ENCODE results near the gene MLF1.
"Not testable (repeated sequence)": the region's sequence is repeated elsewhere in the genome, so short reads cannot be mapped to it uniquely, and the experiment has no call there.

MLF1 gene, protein sequence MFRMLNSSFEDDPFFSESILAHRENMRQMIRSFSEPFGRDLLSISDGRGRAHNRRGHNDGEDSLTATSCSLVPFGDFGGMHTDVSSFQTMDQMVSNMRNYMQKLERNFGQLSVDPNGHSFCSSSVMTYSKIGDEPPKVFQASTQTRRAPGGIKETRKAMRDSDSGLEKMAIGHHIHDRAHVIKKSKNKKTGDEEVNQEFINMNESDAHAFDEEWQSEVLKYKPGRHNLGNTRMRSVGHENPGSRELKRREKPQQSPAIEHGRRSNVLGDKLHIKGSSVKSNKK

DNA sequence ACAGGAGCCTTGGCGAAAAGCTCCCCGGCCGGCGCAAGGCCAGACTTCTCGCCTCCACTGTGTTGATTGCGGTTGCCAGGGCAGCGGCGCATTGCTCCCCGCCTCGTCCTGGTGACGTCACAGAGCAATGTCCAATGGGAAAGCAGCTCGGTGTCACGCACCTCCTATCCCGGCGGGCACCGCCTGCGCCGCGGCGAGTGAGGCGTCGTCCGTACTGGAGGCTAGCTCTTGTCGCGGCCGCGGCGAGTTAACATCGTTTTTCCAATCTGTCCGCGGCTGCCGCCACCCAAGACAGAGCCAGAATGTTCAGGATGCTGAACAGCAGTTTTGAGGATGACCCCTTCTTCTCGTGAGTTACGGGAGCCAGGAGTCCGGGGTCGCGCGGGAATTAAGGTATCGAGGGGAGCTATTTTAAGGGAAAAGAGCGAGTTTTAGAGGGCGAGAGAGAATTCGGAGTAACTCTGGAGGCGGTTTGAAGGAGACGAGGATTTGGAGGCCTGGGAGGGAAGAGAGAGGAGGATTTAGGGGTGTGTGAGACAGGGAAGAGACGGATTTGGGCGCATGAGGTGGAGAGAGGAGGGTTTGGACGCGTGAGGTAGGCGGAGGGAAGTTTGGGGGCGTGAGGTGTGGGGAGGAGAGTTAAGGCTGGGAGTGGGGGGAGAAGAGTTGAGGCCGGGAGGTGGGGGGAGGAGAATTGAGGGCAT lies at the start of gene MLF1:
MLF1 (plus strand) TSS at position 196 of the 704 bp plus-strand sequence; CDS start at position 303, 107 bp downstream.
- DNase-seq = peak; percentile 76

DNA sequence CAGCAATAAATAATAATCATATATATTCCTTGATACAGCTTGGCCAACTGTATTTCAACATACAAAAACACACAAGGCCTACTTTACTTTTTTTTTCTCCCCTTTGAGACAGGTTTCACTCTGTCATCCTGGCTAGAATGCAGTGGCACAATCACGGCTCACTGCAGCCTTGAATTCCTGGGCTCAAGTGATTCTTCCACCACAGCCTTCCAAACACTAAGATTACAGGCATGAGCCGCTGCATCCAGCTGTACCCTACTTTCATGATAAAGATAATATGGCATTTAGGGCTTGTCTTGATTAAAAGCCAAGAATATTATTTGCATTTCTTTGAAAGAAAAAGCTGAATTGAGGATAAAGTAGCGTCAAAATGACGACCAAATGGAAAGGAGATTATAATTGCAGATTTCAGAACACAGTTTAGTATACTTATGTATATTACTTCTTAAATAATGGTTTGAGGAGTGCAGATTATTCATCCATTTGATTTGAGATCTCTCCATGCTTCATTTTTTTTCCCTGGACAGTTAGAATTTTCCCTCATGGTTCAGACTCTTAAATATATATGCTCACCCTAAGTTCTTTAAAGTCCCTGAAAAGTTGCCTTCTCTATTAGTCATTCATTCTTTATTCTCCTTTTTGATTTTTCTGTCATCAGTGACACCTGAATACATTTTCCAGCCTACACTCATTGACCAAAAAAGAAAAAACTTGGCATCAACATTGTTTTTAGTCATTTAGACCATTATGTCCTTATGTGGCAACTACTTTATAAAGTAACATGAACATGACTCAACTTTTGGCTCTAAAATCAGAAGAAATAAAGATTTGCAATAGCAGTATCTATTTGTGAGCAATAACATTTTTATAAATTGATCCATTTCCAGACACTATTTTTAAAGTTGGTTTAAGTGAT lies 48.5 kb upstream of the MLF1 start:
- DNase-seq = no peak

DNA sequence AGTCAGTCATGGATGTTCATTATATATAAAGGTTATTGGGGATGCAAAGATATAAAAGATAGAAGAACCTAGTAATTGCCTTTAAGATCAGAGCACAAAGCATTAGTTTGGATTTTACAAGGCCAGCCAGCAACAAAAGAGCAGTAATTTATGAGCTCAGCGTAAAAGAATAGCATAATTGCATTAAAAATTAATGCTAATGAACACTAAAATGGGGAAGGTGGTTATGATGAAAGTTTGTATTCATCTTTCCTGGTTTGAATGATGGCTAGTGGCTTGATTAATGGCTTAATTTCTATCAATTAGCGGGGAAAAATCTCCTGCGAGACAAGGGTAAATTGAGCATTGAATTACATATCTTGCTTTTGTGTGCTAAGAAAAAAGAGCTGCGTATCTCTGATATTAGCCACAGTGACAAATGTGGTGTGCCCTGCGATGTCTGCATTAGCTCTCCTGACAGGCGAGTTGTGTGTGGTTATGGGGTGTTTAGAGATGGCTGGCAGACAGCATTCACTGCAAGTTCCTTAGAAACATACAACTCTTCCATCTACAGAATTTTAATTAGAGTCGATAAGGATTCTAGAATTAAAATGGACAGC lies 42.8 kb upstream of the MLF1 start:
- no peak for DNase-seq

DNA sequence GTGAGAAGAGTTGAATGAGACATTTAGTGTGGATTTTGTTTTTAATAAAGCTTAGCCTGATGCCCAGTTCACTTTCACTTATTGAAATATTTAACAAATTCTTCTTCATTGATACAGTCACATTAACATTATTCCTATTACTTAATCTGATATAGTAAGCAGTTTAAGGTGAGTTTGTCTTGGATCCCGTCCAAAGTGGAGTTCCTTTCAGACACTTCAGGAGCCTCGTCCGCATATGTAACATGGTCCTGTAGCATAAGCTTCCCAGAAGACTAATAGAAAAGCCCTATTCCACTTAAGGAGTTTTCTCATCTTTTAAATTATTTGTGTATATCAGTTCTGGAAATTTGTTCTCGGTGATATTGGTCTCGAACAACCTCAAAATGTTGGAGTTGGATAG lies 39.7 kb upstream of the MLF1 start:
- no peak for DNase-seq

GRCh38 chr3:158532099-158532734 lies 38.8 kb upstream of the MLF1 start:
- DNase-seq = no peak

DNA sequence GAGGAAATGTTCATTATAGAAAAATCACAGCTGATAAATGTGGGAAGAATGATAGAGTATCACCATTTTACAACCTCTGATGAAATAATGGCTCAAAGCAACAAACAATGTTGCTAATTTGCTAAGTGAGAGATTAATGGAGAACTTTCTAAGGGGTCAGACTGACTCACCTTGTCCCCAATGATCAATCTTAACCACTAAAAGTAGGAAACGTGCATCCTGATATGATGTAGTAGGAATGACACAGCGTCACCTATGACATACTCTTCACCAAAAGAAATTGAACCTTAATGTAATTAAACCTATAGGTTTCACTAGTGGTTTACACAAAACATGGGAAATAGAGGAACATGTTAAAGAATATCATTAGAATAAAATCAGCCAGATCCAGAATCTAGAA lies 35.1 kb upstream of the MLF1 start:
- no peak for DNase-seq

GRCh38 chr3:158539414-158540014 lies 31.5 kb upstream of the MLF1 start:
- peak; percentile 34 for DNase-seq

- DNase-seq = no peak
Observed at GRCh38 chr3:158540066-158540465, 30.9 kb upstream of the MLF1 start.

DNA sequence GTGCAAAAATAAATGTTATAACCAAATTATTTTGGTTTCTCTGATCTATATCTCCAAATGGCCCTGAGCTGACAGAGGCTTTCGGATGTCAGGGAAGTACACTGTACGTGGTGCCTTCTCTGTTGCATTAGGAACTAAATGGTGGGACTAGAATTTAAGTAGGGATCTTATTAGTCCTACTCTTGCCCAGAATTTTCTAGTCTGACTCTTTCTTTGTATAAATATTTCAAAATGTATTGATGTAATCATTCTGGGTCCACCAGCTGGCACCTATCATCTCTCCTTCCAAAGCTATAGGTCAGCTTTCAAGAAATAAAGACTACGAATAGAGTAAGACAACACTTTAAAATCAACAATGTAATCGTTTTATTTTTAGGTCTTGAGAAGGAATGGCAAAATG lies 22.3 kb upstream of the MLF1 start:
- no peak for DNase-seq

DNA sequence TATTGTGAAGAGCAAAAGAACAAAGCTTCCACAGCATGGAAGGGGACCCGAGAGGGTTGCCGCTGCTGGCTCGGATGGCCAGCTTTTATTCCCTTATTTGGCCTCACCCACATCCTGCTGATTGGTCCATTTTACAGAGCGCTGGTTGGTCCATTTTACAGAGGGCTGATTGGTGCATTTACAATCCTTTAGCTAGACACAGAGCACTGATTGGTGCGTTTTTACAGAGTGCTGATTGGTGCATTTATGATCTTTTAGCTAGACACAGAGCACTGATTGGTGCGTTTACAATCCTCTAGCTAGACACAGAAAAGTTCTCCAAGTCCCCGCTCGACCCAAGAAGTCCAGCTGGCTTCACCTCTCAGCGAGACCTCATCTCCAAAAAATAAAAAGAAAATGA lies 21.1 kb upstream of the MLF1 start:
- not testable (repeated sequence) for DNase-seq

DNA sequence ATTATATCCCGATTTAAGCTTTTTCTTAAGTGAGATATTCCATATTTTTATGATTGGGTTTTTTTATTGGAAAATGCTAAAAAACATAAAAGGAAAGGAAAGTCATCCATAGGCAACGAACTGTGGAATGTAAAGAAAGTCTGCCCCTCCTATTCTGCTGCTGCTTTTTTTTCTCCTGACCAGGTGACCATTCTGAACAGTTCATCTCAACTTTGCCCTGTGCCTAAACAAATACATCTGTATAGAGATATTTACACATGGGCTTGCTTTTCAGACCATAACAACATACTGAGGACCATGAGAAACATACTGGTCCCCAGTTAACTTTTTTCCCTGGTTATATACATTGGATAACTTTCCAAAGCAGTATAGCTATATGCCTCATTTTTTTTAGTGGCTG lies 18.9 kb upstream of the MLF1 start:
- no peak for DNase-seq

DNA sequence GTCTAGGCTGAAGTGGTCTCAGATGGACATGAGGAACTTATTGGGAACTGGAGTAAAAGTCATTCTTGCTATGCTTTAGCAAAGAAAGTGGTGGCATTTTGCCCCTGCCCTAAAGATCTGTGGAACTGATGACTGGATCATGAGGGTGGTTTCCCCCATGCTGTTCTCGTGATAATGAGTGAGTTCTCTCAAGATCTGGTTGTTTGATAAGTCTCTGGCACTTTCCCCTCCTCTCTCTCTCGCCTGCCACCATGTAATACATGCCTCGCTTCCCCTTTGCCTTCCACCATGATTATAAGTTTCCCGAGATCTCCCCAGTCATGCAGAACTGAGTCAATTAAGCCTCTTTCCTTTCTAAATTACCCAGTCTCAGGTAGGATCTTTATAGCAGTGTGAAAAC lies 11.5 kb upstream of the MLF1 start:
- DNase-seq = no peak

- no peak for DNase-seq
Observed at GRCh38 chr3:158560979-158561378, 10.0 kb upstream of the MLF1 start.

DNA sequence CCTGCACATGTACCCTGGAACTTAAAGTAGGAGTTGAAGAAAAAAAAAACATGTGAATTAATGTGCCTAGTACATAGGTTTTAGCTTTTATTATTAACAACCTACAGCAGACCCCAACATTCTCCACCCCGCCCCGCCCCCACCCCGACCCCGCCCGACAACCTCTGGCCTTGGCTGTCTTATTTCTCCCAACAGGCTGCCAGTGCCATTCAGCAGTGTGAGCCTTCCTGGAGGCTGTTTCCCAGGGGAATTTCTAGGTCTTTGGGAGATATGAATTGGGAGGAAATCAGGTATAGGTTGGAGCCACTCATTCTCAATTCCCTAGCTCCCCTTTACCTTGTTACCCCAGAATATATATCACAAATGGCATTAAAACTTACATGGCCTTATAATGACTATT lies 8.3 kb upstream of the MLF1 start:
- DNase-seq = no peak

DNA sequence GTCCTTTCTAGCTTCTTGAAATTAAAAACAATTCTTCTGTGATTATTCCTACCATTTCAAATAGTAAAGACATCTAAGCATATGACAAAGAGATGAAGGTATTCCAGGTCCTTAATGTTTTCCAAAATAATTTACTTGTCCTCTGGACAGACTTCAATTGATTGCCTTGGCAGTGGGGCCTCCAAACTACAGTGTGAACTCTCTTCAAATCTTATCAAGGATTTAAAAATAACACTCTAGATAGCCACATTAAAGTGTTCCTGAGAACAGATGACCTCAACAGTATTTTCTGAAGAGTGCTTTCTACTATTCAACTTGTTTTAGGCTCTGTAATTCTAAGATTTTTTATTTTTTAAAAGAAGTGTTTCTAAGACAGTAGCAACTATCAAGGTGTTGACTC lies 7.9 kb upstream of the MLF1 start:
- DNase-seq = no peak

DNA sequence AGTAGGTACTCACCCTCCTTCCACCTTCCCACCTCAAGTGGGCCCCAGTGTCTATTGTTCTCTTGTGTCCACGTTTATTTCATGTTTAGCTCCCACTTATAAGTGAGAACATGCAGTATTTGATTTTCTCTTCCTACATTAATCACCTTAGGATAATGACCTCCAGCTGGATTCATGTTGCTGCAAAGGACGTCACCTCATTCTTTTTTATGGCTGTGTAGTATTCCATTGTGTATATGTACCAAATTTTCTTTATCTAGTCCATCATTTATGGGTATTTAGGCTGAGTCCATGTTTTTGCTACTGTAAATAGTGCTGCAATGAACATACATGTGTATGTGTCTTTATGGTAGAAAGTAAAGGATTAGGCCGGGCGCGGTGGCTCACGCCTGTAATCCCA lies 5.9 kb upstream of the MLF1 start:
- DNase-seq = no peak

GRCh38 chr3:158568784-158569183 lies 2.2 kb upstream of the MLF1 start:
- DNase-seq = no peak

DNA sequence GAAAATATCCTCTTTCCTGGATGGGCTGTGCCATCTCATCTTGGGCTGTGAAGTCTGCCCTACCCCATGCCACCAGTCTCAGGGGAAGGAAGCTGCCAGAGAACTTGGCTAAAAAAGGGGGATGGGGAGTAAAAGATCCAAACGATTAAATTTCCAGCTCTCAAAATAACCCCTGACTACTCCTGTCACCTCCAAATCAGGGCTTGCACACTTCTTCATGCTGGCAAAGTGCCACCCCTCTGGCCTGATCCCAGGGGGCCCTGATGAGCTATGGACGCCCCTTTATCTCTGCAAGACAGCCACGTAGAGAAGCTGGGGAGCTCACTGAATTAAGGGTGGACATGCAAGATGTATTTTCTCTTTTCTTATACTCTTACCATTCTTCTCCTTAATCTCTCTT lies 1.2 kb upstream of the MLF1 start:
- DNase-seq = no peak

DNA sequence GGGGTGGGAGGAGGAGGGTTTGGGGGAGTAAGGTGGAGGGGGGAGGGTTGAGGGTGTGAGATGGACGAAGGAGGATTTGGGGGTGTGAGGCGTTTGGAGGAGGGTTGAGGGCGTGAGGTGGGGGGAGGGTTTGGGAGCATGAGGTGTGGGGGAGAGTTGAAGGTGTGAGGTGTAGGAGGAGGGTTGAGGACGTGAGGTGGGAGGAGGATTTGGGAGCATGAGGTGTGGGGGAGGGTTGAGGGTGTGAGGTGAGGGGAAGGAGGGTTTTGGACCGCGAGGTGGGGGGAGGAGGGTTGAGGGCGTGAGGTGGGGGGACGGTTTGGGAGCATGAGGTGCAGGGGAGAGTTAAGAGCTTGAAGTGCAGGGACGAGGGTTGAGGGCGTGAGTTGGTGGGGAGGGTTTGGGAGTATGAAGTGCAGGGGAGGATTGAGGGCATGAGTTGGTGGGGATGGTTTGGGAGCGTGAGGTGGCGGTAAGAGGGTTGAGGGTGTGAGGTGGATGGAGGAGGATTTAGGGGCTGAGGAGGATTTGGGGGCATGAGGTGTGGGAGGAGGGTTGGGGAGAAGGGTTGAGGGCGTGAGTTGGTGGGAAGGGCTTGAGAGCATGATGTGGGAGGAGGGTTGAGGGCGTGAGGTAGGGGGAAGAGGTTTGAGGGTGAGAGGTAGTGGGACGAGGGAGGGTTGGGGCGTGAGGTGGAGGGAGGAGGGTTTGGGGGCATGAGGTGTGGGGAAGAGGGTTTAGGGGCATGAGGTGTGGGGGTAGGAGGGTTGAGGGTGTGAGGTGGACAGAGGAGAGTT lies 1.2 kb downstream of the MLF1 start:
- DNase-seq = no peak

- DNase-seq = no peak
Observed at GRCh38 chr3:158572766-158573060, 1.7 kb downstream of the MLF1 start.

- no peak for DNase-seq
Observed at GRCh38 chr3:158573714-158574113, 2.7 kb downstream of the MLF1 start.

DNA sequence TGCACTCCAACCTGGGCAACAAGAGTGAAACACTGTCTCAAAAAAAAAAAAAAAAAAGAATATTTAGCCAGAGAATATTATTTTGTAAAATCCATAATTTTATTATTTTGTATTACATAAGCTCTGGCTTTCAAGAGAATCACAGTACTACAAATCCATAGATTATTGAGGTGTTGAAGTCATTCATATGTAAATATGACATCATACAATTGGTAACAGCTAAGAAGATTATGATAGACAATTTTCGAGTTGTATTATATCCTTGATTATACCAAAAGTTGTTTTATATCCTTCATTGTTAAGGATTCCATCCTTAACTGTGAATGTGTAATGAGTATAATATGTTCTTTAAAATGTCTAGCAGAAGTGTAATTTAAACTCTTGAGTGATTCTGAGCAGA lies 3.7 kb downstream of the MLF1 start:
- DNase-seq = no peak
